HG03571 (cell line): ENCODE measurements around the gene GPSM3.
"Not testable (repeated sequence)": the region's sequence is repeated elsewhere in the genome, so short reads cannot be mapped to it uniquely, and the experiment has no call there.

Experiments
- ATAC-seq: cut with Tn5 transposase; IDR thresholded peaks from one replicate; pipeline ENCODE4 v1.9.1; 2021; ENCODE audit not compliant: unreplicated experiment

The GPSM3 gene

GRCh38 chr6:32152769-32153563, 39.5 kb downstream of the GPSM3 start:
- no peak for ATAC-seq

- ATAC-seq = no peak
These were observed 40.3 kb downstream of the GPSM3 start, which contains the start of gene PRRT1 for GRCh38 chr6:32151863-32152768. Gene PRRT1, minus strand, starts transcription at chr6:32151939. Its CDS starts 112 bp downstream, at chr6:32151827.

- no peak for ATAC-seq
These were observed 41.1 kb downstream of the GPSM3 start for GRCh38 chr6:32151181-32151862.

GRCh38 chr6:32149932-32150870, 42.2 kb downstream of the GPSM3 start:
- ATAC-seq = no peak

GRCh38 chr6:32149092-32149755, 43.2 kb downstream of the GPSM3 start:
- ATAC-seq = no peak

GRCh38 chr6:32148289-32149091, 44.0 kb downstream of the GPSM3 start:
- ATAC-seq = no peak

- no peak for ATAC-seq
These were observed 44.9 kb downstream of the GPSM3 start for GRCh38 chr6:32147401-32148132.

- no peak for ATAC-seq
These were observed 45.8 kb downstream of the GPSM3 start for GRCh38 chr6:32146687-32147086.

GRCh38 chr6:32146287-32146686, 46.2 kb downstream of the GPSM3 start:
- ATAC-seq = no peak

- ATAC-seq = not testable (repeated sequence)
These were observed 48.2 kb downstream of the GPSM3 start for GRCh38 chr6:32144238-32144637.
